CD4-positive, alpha-beta T cell treated with Interleukin-4 for 1 hour (primary cell): ENCODE results near the gene PACRG.

Experiments
- DNase-seq, 2 donors: peaks; one replicate each; pipeline ENCODE4 v3.0.0-alpha.2; 2020 to 2022

The PACRG gene

GRCh38 chr6:163098827-163099479 is 371.2 kb downstream of the PACRG start:
- no peak for DNase-seq

- no peak for DNase-seq
These were observed 371.9 kb downstream of the PACRG start for GRCh38 chr6:163099621-163100171.

- no peak for DNase-seq
These were observed 372.5 kb downstream of the PACRG start for GRCh38 chr6:163100259-163100658.

- DNase-seq, result no peak
These were observed 385.7 kb downstream of the PACRG start for GRCh38 chr6:163113358-163113962.

- DNase-seq, result no peak
These were observed 391.2 kb downstream of the PACRG start for GRCh38 chr6:163118941-163119340.

- DNase-seq, result no peak
These were observed 392.4 kb downstream of the PACRG start for GRCh38 chr6:163120223-163120622.

- no peak for DNase-seq
These were observed 393.5 kb downstream of the PACRG start for GRCh38 chr6:163121270-163121669.

GRCh38 chr6:163122365-163122764 is 394.6 kb downstream of the PACRG start:
- no peak for DNase-seq

- no peak for DNase-seq
These were observed 395.3 kb downstream of the PACRG start for GRCh38 chr6:163123098-163123497.

GRCh38 chr6:163126741-163127140 is 399.0 kb downstream of the PACRG start:
- DNase-seq, result no peak

- DNase-seq, result no peak
These were observed 399.8 kb downstream of the PACRG start for GRCh38 chr6:163127587-163127986.

GRCh38 chr6:163128324-163128723 is 400.6 kb downstream of the PACRG start:
- DNase-seq, result no peak

GRCh38 chr6:163132050-163132750 is 404.4 kb downstream of the PACRG start:
- no peak for DNase-seq

- no peak for DNase-seq
These were observed 405.2 kb downstream of the PACRG start for GRCh38 chr6:163133017-163133416.

GRCh38 chr6:163133691-163134090 is 405.9 kb downstream of the PACRG start:
- DNase-seq, result no peak

- no peak for DNase-seq
These were observed 409.1 kb downstream of the PACRG start for GRCh38 chr6:163136681-163137397.

- no peak for DNase-seq
These were observed 409.7 kb downstream of the PACRG start for GRCh38 chr6:163137398-163137881.

GRCh38 chr6:163146036-163146435 is 418.3 kb downstream of the PACRG start:
- no peak for DNase-seq

- DNase-seq, result no peak
These were observed 420.2 kb downstream of the PACRG start for GRCh38 chr6:163147994-163148393.

- no peak for DNase-seq
These were observed 420.9 kb downstream of the PACRG start for GRCh38 chr6:163148451-163149278.

GRCh38 chr6:163149279-163149848 is 421.6 kb downstream of the PACRG start:
- DNase-seq, result no peak

- DNase-seq, result no peak
These were observed 423.4 kb downstream of the PACRG start for GRCh38 chr6:163151212-163151611.
